ACC112 (cell line): Measurements from ENCODE around the gene NEB.
"Not testable (repeated sequence)": the region's sequence is repeated elsewhere in the genome, so short reads cannot be mapped to it uniquely, and the experiment has no call there.

ENCODE experiments used
- H2AFZ ChIP-seq: fragments of 200-600 bp; sonication (generic); one replicate; pipeline ENCODE4 v1.6.0; 2017; ENCODE audit warnings: antibody characterized with exemption, low read length; ENCODE audit not compliant: unreplicated experiment
- H3K27ac ChIP-seq: fragments of 200-600 bp; sonication (generic); 2 replicates; pipeline ENCODE4 v1.5.1; 2014; ENCODE audit warnings: low read depth, mild to moderate bottlenecking, antibody characterized with exemption, low read length, moderate library complexity
- H3K27me3 ChIP-seq: fragments of 200-600 bp; sonication (generic); 2 replicates; pipeline ENCODE4 v1.6.1; 2014; ENCODE audit warnings: mild to moderate bottlenecking, antibody characterized with exemption, low read length, moderate library complexity, mixed read lengths; ENCODE audit not compliant: insufficient read depth
- H3K36me3 ChIP-seq: fragments of 200-600 bp; sonication (generic); 2 replicates; pipeline ENCODE4 v1.6.1; 2016; ENCODE audit warnings: mild to moderate bottlenecking, antibody characterized with exemption, low read length, moderate library complexity, mixed read lengths; ENCODE audit not compliant: insufficient read depth
- H3K4me1 ChIP-seq: fragments of 200-600 bp; sonication (generic); one replicate; pipeline ENCODE4 v1.6.1; 2016; ENCODE audit warnings: low read length, mixed read lengths; ENCODE audit not compliant: insufficient read depth, unreplicated experiment, control insufficient read depth
- H3K4me3 ChIP-seq: fragments of 200-600 bp; sonication (generic); 2 replicates; pipeline ENCODE4 v1.5.1; 2014; ENCODE audit warnings: mild to moderate bottlenecking, low read depth, low read length
- H3K79me2 ChIP-seq: fragments of 200-600 bp; sonication (generic); one replicate; pipeline ENCODE4 v1.6.0; 2016; ENCODE audit warnings: low read length; ENCODE audit not compliant: control insufficient read depth, unreplicated experiment, insufficient read depth

The NEB gene

DNA sequence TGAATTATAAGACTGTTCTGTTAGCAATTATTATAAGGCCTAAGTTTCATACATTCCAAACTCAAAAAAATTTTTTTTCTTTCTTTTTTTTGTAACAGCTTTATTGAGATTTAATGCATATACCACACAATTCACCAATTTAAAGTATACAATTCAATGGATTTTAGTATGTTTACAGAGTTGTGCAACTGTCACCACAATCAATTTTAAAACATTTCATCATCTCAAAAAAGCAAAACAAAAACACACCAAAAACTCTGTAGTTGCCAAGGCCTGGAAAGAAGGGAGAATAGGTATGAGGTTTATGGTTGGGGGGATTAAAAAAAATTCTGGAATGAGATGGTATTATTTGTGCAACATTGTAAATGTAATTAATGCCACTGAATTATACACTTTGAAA lies 36.1 kb downstream of the NEB start:
- H3K4me3 ChIP-seq, H3K27me3 ChIP-seq, H3K79me2 ChIP-seq, H3K36me3 ChIP-seq, H2AFZ ChIP-seq, H3K4me1 ChIP-seq, H3K27ac ChIP-seq: not testable (repeated sequence)

DNA sequence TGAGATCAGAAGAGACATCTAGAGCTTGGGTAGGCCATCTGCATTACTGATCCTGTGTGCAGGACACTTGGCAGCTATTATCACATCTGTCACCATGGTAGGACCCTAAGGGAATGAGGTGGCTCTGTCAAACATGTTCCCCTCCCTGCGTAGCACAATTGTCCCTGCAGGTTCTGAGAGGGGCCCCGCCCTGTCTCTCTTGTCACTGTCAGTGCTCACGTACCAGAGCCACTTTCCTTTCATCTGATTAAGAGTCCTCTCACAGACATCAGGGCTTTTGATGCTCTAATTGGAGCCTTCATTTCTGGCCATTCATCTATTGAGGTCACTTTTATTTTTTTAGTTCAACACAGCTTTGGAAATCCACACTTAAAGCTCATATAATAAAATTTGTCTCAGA lies 38.5 kb downstream of the NEB start:
- no peak overlapping the region for H2AFZ ChIP-seq

DNA sequence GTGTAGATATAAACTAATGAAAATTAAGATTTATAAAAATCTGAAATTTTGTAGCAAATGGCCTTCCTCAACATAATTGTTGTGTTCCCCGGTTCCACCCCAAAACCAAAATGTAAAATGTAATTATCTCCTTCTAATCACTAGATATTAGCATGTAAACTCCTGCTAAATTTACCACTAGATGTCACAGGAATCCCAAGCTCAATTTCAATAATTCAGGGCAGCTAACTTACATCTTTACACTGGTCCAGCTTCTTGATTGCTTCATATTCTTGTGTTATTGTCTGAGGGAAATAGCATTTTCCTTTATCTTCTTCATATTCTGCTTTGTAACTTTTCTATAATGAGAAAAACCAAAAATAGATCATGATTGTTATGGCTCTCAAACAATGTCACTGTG lies 42.6 kb downstream of the NEB start:
- Histone ChIP-seq H3K27me3 (peaks cover 14% of the 10 kb centered on the region), H3K79me2 (no peaks in the 10 kb centered on the region), H3K4me1 (no peaks in the 10 kb centered on the region), H2AFZ (no peak overlapping the region), H3K36me3 (no peaks in the 10 kb centered on the region), H3K4me3 (no peak overlapping the region), H3K27ac (no peak overlapping the region)

More for the DNA sequence above, 38.5 kb downstream of the NEB start:
- Histone ChIP-seq H3K36me3 (no peaks in the 10 kb centered on the region), H3K27ac (no peak overlapping the region), H3K4me1 (no peaks in the 10 kb centered on the region), H3K4me3 (no peak overlapping the region), H3K27me3 (peaks cover 11% of the 10 kb centered on the region), H3K79me2 (no peaks in the 10 kb centered on the region)

DNA sequence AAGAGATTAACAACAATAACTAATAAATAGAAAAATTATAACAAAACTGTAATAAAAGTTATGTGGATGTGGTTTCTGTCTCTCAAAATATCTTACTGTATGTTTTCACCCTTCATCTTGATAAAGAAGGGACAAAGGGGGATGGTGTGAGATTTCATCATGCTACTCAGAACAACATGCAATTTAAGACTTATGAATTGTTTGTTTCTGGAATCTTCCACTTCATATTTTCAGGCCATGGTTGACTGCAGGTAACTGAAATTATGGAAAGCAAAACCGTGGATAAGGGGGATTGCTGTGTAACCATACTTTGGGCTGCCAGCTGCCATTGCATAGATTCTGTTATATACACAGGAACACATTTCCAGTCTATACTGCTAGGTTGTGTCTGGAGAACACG lies 45.6 kb downstream of the NEB start:
- Histone ChIP-seq H2AFZ (no peak overlapping the region), H3K4me3 (no peak overlapping the region), H3K4me1 (no peaks in the 10 kb centered on the region), H3K27me3 (peaks cover 11% of the 10 kb centered on the region; the same call in 1 of the 2 replicates), H3K27ac (no peak overlapping the region), H3K36me3 (no peaks in the 10 kb centered on the region), H3K79me2 (no peaks in the 10 kb centered on the region)

DNA sequence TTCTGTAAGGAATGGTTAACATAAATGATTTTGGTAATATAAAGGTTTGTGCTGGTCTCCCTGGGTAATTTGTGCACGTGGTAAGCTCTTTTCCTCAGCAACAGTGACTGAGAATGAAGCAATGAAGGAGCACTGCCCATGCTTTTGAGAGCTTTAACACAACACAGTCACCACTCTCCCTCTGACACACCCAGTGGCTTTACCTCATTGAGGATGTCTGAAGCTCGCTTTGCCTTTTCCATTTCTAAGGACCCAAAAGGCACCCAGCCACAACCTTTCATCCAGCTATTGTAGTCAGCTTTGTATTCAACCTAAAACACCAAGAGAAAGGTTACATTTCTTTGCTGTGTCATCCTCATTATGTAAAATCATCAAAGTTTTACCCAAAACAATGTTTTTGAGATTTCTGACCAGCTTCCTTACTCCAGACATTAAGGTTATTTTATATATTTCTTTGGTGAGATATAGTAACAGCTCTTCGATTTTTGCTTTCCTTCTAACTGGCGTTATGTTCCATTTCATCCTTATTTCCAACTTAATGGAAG lies 51.7 kb downstream of the NEB start:
- Histone ChIP-seq H3K79me2 (no peaks in the 10 kb centered on the region), H3K4me3 (no peak overlapping the region), H2AFZ (no peak overlapping the region), H3K36me3 (no peaks in the 10 kb centered on the region), H3K4me1 (no peaks in the 10 kb centered on the region), H3K27ac (no peak overlapping the region), H3K27me3 (peaks cover 3% of the 10 kb centered on the region; the same call in 1 of the 2 replicates)

DNA sequence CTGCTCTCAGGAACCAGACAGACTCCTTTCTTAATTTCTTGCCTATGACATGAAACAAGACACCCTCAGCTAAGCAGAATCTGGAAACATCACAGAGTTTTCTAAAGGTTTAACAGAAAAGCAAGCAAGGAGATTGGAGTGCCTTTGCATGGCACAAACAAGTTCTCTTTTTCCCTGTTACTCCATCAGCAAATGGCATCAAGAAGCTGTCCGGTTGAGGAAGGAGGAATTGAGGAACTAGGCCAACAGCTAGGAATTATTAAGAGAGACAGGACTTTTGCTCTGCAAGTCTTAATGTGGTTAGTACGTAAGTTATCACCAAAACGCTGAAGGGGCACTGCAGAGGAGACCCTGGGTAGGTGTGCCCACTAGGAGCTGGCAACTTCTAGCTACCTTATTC lies 53.2 kb downstream of the NEB start:
- H3K4me1 ChIP-seq, result no peaks in the 10 kb centered on the region
- no peak overlapping the region for H3K27ac ChIP-seq
- H3K36me3 ChIP-seq, result no peaks in the 10 kb centered on the region
- peaks cover 9% of the 10 kb centered on the region for H3K27me3 ChIP-seq
- no peak overlapping the region for H3K4me3 ChIP-seq
- no peaks in the 10 kb centered on the region for H3K79me2 ChIP-seq
- H2AFZ ChIP-seq, result no peak overlapping the region

DNA sequence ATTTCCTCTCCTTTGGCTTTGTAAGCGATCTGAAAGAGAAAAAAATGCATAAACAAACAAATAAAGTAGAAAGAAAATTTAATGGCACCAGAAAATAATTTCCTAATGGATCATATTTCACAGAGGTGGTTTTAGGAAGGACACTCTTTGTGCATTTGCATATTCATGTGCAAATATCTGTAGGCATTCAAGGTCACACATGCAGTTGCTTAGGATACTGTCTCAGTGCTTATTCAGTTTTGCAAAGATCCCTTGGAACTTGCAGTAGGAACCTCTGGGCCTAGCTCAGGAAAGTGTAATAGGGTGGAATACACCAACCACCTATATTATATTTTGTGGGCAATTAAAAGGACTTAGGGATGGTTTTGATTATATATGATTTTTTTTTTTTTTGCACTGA lies 54.3 kb downstream of the NEB start:
- H3K27ac ChIP-seq, result no peak overlapping the region

DNA sequence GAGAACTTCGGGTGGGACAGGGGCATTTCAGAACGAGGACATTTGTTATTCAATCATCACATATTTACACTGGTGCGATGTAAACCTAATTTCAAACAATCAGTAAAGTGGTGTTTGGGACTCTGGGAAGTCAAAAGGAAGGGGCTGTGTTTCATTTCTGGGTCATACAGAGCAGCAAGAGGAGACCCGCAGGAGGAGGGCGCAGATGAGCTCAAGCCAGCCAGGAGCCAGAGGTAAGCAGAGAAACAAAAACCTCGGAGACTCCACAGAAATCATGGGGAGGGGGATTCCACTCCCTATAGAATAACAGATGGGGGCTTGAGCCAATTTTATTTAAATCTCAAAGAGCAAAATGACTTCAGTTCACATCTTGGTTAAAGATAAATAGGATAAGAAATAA lies 55.4 kb downstream of the NEB start:
- no peak overlapping the region for H2AFZ ChIP-seq
- H3K27me3 ChIP-seq, result peaks cover 16% of the 10 kb centered on the region
- no peak overlapping the region for H3K4me3 ChIP-seq
- no peaks in the 10 kb centered on the region for H3K36me3 ChIP-seq
- no peak overlapping the region for H3K27ac ChIP-seq
- H3K79me2 ChIP-seq, result no peaks in the 10 kb centered on the region
- H3K4me1 ChIP-seq, result no peaks in the 10 kb centered on the region

More for the DNA sequence above, 54.3 kb downstream of the NEB start:
- Histone ChIP-seq H3K79me2 (no peaks in the 10 kb centered on the region), H3K4me1 (no peaks in the 10 kb centered on the region), H3K4me3 (no peak overlapping the region), H3K27me3 (peaks cover 9% of the 10 kb centered on the region), H2AFZ (no peak overlapping the region), H3K36me3 (no peaks in the 10 kb centered on the region)

DNA sequence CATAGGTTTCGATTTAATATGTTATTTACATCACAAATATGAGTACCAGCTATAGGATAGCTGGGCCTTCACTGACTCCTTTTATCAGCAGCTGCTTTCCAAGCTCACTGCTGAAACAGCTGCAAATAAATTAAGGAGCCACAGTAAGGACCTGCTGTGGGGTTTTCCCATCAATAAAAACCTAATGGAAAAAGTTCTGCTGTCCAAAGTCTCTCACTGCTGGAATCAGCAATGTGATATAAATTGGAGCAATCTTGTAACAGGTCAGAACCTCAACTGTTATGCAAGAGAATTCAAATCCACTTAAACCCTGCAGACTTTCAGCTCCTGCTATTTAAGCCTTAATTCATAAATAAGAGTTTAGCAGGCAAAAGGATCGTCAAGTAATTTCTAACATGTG lies 61.3 kb downstream of the NEB start:
- H3K4me1 ChIP-seq, result no peaks in the 10 kb centered on the region

DNA sequence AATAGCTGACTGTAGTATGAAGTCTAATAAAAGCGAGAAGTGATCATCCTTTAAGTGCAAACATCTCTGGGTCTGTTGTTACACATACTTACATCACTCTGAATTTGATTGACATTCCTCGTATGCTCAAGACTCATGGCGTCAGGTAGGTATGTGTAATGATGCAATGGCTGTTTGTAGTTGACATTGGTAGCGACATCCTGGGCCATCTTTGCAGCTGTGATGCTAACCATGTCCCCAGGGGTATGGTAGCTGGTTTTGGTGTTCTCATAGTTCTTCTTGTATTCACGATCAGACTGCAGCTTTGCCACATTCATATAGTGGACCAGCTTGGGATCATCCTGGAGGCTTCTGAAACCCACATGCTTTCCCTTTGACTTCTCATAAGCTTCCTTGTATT lies 62.0 kb downstream of the NEB start:
- no peaks in the 10 kb centered on the region for H3K36me3 ChIP-seq
- no peak overlapping the region for H2AFZ ChIP-seq
- H3K27ac ChIP-seq, result no peak overlapping the region
- peaks cover 13% of the 10 kb centered on the region for H3K27me3 ChIP-seq
- no peaks in the 10 kb centered on the region for H3K4me1 ChIP-seq
- no peaks in the 10 kb centered on the region for H3K79me2 ChIP-seq
- H3K4me3 ChIP-seq, result no peak overlapping the region

More for the DNA sequence above, 61.3 kb downstream of the NEB start:
- Histone ChIP-seq H3K79me2 (no peaks in the 10 kb centered on the region), H3K4me3 (no peak overlapping the region), H2AFZ (no peak overlapping the region), H3K27me3 (peaks cover 13% of the 10 kb centered on the region), H3K27ac (no peak overlapping the region), H3K36me3 (no peaks in the 10 kb centered on the region)

DNA sequence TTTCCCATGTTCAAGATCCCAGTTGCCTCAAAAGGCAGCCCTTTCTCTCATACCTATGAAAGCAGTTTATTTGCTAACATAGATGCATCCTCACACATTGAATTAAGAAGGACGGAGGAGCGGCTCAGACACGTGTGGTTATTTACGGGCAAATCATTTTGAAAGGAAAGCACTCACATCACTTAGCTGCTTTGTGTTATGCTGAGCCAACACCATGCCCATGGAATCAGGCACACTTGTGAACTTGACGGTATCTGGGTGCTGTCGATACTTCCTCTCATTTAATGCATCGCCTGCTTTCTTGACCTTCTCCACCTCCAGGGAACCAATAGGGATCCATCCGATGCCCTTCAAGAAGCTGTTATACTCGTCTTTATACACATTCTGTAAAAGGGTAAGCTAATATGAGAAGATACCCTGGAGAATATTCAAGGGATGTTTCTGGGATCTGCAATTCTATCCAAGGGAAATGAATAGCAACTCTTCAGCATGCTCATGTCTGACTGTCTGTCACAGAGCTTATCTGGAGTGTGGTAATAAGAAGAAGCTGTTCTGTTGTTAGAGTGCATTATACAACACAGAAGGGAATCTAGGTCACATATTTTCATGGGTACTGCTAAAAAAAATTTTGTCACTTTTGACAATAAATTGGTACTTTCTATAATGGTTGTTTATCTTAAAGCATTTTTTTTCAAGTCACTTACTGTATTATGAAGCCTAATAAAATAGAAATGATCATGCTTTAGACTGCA lies 63.3 kb downstream of the NEB start:
- Histone ChIP-seq H3K4me1 (no peaks in the 10 kb centered on the region), H3K4me3 (no peak overlapping the region), H3K79me2 (no peaks in the 10 kb centered on the region), H3K27me3 (peaks cover 7% of the 10 kb centered on the region), H3K27ac (no peak overlapping the region), H2AFZ (no peak overlapping the region), H3K36me3 (no peaks in the 10 kb centered on the region)
